ENCODE measurements around the gene PILRB. TPM values are rescaled to one million over a fixed set of nuclear protein-coding genes. Genes with fewer than 3 reads are reported as not detected.
"Not testable (repeated sequence)": the region's sequence is repeated elsewhere in the genome, so short reads cannot be mapped to it uniquely, and the experiment has no call there.

The PILRB gene
- polyA plus RNA-seq, 3 donors = 1.7 to 62.6 (median 2.2) TPM

- Histone ChIP-seq H3K79me2 (ENCODE audit: insufficient read depth, low read length) (peaks cover 13% of the 10 kb centered on the region), H4K20me1 (ENCODE audit: insufficient read depth, low read length) (no peaks in the 10 kb centered on the region), H3K4me1 (ENCODE audit: control insufficient read depth in 1 of 2, insufficient read depth in 2 of 2, low read length in 2 of 2) (peaks cover 2 to 3% of the 10 kb centered on the region in 2 donors), H3K9me3 (replicated peaks in 1 of 2; ENCODE audit: control insufficient read depth in 1 of 2, insufficient read depth in 1 of 2, low read length in 2 of 2) (no peaks in the 10 kb centered on the region), H3K36me3 (replicated peaks in 1 of 2; ENCODE audit: control insufficient read depth in 1 of 2, insufficient read depth in 2 of 2, low read length in 2 of 2) (peaks cover 73 to 89% of the 10 kb centered on the region in 2 donors), H3K4me2 (replicated peaks; ENCODE audit: extremely low read depth, low read length, poor library complexity, severe bottlenecking) (no peak overlapping the region), H3K27ac (ENCODE audit: low read depth in 1 of 2, low read length in 2 of 2) (no peak overlapping the region), H3K27me3 (ENCODE audit: control insufficient read depth in 2 of 2, insufficient read depth in 2 of 2, low read length in 2 of 2) (no peaks in the 10 kb centered on the region), H2AFZ (ENCODE audit: insufficient read depth, low read depth, low read length, poor library complexity, severe bottlenecking) (no peak overlapping the region), H3K9ac (ENCODE audit: insufficient read depth, low read length, poor library complexity, severe bottlenecking) (no peak overlapping the region), H3K4me3 (replicated peaks in 1 of 3; ENCODE audit: low read depth in 2 of 3, low read length in 3 of 3) (no peak overlapping the region)
- Mint-ChIP-seq H3K9me3 (peaks cover 0 to 2% (median 0%) of the 10 kb centered on the region in 7 donors), H3K4me3 (no peak overlapping the region), H3K27me3 (ENCODE audit: low read depth in 3 of 3) (no peaks in the 10 kb centered on the region), H3K27ac (peak overlapping the region in 4 of 7 donors; percentile 31 to 72 (median 50)), H3K4me1 (peaks cover 4% of the 10 kb centered on the region), H3K36me3 (peaks cover 63 to 84% of the 10 kb centered on the region in 2 donors)
- whole genome bisulfite sequencing (ENCODE audit: insufficient coverage) = 97% methylated on average over 5 of the region's 6 CpGs
- intact Hi-C loops (cut with micrococcal nuclease) = loop anchor here (5.0 to 10.0 kb wide), 3 partner anchors 53 to 205 kb away; partner anchors contain the start of gene LAMTOR4 (in 1 of the 2)
- no peak for DNase-seq
- no peak for TF ChIP-seq CTCF (IDR thresholded peaks at IDR 0.05)
Observed at GRCh38 chr7:100349757-100350156, 8.2 kb upstream of the PILRB start.

- H3K9me3 ChIP-seq (replicated peaks in 1 of 2; ENCODE audit: control insufficient read depth in 1 of 2, insufficient read depth in 1 of 2, low read length in 2 of 2) = no peaks in the 10 kb centered on the region
- no peaks in the 10 kb centered on the region for H4K20me1 ChIP-seq (ENCODE audit: insufficient read depth, low read length)
- peaks cover 62 to 90% of the 10 kb centered on the region in 2 donors for H3K36me3 Mint-ChIP-seq
- H3K27ac Mint-ChIP-seq = peak overlapping the region in 1 of 7 donors; percentile 32
- peaks cover 0 to 2% (median 1%) of the 10 kb centered on the region in 3 donors for H3K27me3 Mint-ChIP-seq (ENCODE audit: low read depth in 3 of 3)
- intact Hi-C loops (cut with micrococcal nuclease) = loop anchor here in 1 of 2 donors (10.0 kb wide), 1 partner anchor 207 kb away; the partner anchor contains the start of gene LAMTOR4
- H3K4me3 ChIP-seq (replicated peaks in 1 of 3; ENCODE audit: low read depth in 2 of 3, low read length in 3 of 3) = no peak overlapping the region
- H3K4me1 ChIP-seq (ENCODE audit: control insufficient read depth in 1 of 2, insufficient read depth in 2 of 2, low read length in 2 of 2) = peaks cover 6 to 9% of the 10 kb centered on the region in 2 donors
- H3K36me3 ChIP-seq (replicated peaks in 1 of 2; ENCODE audit: control insufficient read depth in 1 of 2, insufficient read depth in 2 of 2, low read length in 2 of 2) = peaks cover 85 to 97% of the 10 kb centered on the region in 2 donors
- DNase-seq = no peak
- H3K9me3 Mint-ChIP-seq = no peaks in the 10 kb centered on the region
- TF ChIP-seq CTCF (IDR thresholded peaks at IDR 0.05) = no peak
- WGBS (ENCODE audit: insufficient coverage) = 84% methylated on average over 4 of the region's 6 CpGs
- H3K4me2 ChIP-seq (replicated peaks; ENCODE audit: extremely low read depth, low read length, poor library complexity, severe bottlenecking) = no peak overlapping the region
- H3K79me2 ChIP-seq (ENCODE audit: insufficient read depth, low read length) = peaks cover 13% of the 10 kb centered on the region
- no peak overlapping the region for H3K27ac ChIP-seq (ENCODE audit: low read depth in 1 of 2, low read length in 2 of 2)
- no peak overlapping the region for H3K4me3 Mint-ChIP-seq
- H3K27me3 ChIP-seq (ENCODE audit: control insufficient read depth in 2 of 2, insufficient read depth in 2 of 2, low read length in 2 of 2) = no peaks in the 10 kb centered on the region
- H2AFZ ChIP-seq (ENCODE audit: insufficient read depth, low read depth, low read length, poor library complexity, severe bottlenecking) = no peak overlapping the region
- H3K4me1 Mint-ChIP-seq = peaks cover 7% of the 10 kb centered on the region
- no peak overlapping the region for H3K9ac ChIP-seq (ENCODE audit: insufficient read depth, low read length, poor library complexity, severe bottlenecking)
Observed at GRCh38 chr7:100351657-100352058, 6.3 kb upstream of the PILRB start.

- Mint-ChIP-seq H3K4me3 (peak overlapping the region in 1 of 2 donors; percentile 34), H3K36me3 (peaks cover 56 to 90% of the 10 kb centered on the region in 2 donors)
- H3K27me3 ChIP-seq (ENCODE audit: control insufficient read depth in 2 of 2, insufficient read depth in 2 of 2, low read length in 2 of 2); H3K9me3 Mint-ChIP-seq; H3K79me2 ChIP-seq (ENCODE audit: insufficient read depth, low read length); H3K4me2 ChIP-seq (replicated peaks; ENCODE audit: extremely low read depth, low read length, poor library complexity, severe bottlenecking); H3K27ac Mint-ChIP-seq; H3K9me3 ChIP-seq (replicated peaks in 1 of 2; ENCODE audit: control insufficient read depth in 1 of 2, insufficient read depth in 1 of 2, low read length in 2 of 2); DNase-seq; H3K4me1 Mint-ChIP-seq; H3K27me3 Mint-ChIP-seq (ENCODE audit: low read depth in 3 of 3); H3K27ac ChIP-seq (ENCODE audit: low read depth in 1 of 2, low read length in 2 of 2); H3K4me3 ChIP-seq (replicated peaks in 1 of 3; ENCODE audit: low read depth in 2 of 3, low read length in 3 of 3); H3K4me1 ChIP-seq (ENCODE audit: control insufficient read depth in 1 of 2, insufficient read depth in 2 of 2, low read length in 2 of 2); H4K20me1 ChIP-seq (ENCODE audit: insufficient read depth, low read length); H2AFZ ChIP-seq (ENCODE audit: insufficient read depth, low read depth, low read length, poor library complexity, severe bottlenecking); H3K9ac ChIP-seq (ENCODE audit: insufficient read depth, low read length, poor library complexity, severe bottlenecking): not testable (repeated sequence)
- WGBS (ENCODE audit: insufficient coverage) = 81% methylated on average over 13 of the region's 18 CpGs
- peaks cover 84 to 97% of the 10 kb centered on the region in 2 donors for H3K36me3 ChIP-seq (replicated peaks in 1 of 2; ENCODE audit: control insufficient read depth in 1 of 2, insufficient read depth in 2 of 2, low read length in 2 of 2)
- intact Hi-C loops (cut with micrococcal nuclease) = loop anchor here in 1 of 2 donors (10.0 kb wide), 1 partner anchor 208 kb away; the partner anchor contains the start of gene LAMTOR4
Observed at GRCh38 chr7:100352230-100352781, 5.6 kb upstream of the PILRB start.
